Activated T-helper 17 cell treated with anti-CD3 and anti-CD28 coated beads, Interleukin-2, amount 50 U/mL, for 72 hours (primary cell): ENCODE data around the gene CHST13. TPM values are rescaled to one million over a fixed set of nuclear protein-coding genes. Genes with fewer than 3 reads are reported as not detected.

ENCODE experiments used
- ATAC-seq: fragments of 150-1000 bp; cut with Tn5 transposase; replicated peaks from 2 replicates; pipeline ENCODE4 v1.10.0; 2021; ENCODE audit warnings: mild to moderate bottlenecking, moderate library complexity
- H3K27ac Mint-ChIP-seq: one replicate; pipeline ENCODE4 v1.8.0; 2022; ENCODE audit warnings: mixed read lengths
- H3K27me3 Mint-ChIP-seq: one replicate; pipeline ENCODE4 v1.8.0; 2022; ENCODE audit warnings: mixed read lengths
- H3K36me3 Mint-ChIP-seq: one replicate; pipeline ENCODE4 v1.8.0; 2022; ENCODE audit warnings: low read depth, mild to moderate bottlenecking, mixed read lengths
- H3K4me1 Mint-ChIP-seq: one replicate; pipeline ENCODE4 v1.8.0; 2022; ENCODE audit warnings: mixed read lengths
- H3K4me3 Mint-ChIP-seq: one replicate; pipeline ENCODE4 v1.8.0; 2022; ENCODE audit warnings: mild to moderate bottlenecking, mixed read lengths
- H3K9me3 Mint-ChIP-seq: one replicate; pipeline ENCODE4 v1.8.0; 2022; ENCODE audit warnings: mixed read lengths
- total RNA-seq, 2 donors: library from RNA; stranded (reverse); gene quantifications; one replicate each; pipeline ENCODE4 v1.2.3, GENCODE V29; 2022

Gene CHST13
- total RNA-seq, 2 donors from 2014 or later = not detected

DNA sequence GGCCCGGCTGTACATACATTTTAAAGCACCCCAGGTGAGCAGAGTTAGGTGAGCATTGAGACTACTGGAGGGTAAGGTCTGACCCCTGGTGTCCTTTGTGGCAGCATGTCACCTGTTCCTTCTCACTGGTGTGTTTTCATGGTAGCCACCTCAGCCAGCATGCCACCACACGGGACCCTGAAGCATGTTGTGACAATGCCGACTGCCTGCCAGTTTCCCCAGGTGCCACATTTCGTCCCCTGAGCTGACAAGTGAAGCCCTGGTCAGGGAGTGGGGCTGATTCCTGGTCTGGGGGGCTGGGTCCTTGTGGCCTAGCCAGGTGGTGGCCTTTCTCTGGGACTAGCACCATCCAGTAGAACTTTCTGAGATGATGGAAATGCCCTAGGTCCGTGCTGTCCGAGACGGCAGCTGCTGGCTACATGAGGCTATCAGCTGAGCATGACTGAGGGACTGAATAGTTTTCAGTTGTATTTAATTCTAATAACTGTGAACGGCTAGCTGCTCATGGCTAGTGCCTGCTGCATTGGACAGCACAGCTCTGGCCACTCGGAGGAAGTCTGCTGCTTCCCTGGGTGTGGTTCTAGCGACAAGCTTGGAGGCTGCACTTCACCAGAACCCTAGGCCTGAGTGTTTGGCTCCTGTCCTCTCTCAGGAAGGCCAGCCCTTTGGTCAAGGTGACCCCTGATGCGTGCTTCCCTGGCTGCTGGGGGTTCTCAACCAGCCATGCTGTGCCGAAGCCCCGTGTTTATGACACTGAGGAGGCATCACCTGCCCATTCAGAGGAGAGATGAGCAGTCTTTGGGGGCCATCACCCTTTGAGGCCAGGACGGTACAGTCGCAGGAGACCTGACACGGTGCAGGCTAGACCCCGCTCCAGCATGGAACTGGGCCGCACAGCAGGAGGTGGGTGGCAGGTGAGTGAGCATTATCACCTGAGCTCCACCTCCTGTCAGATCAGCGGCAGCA is 30.9 kb downstream of the CHST13 start:
- ATAC-seq = no peak
- Mint-ChIP-seq H3K27ac (no peak overlapping the region), H3K27me3 (peaks cover 6% of the 10 kb centered on the region), H3K4me1 (no peaks in the 10 kb centered on the region), H3K36me3 (no peaks in the 10 kb centered on the region), H3K4me3 (no peak overlapping the region), H3K9me3 (no peaks in the 10 kb centered on the region)

- peaks cover 2% of the 10 kb centered on the region for H3K27me3 Mint-ChIP-seq
- no peaks in the 10 kb centered on the region for H3K36me3 Mint-ChIP-seq
- no peak overlapping the region for H3K4me3 Mint-ChIP-seq
- H3K9me3 Mint-ChIP-seq = no peaks in the 10 kb centered on the region
- ATAC-seq = no peak
- H3K27ac Mint-ChIP-seq = no peak overlapping the region
- no peaks in the 10 kb centered on the region for H3K4me1 Mint-ChIP-seq
These were observed 32.1 kb downstream of the CHST13 start for GRCh38 chr3:126555795-126556636.

GRCh38 chr3:126556637-126557414 is 32.9 kb downstream of the CHST13 start:
- H3K4me3 Mint-ChIP-seq = no peak overlapping the region
- ATAC-seq = no peak
- no peaks in the 10 kb centered on the region for H3K36me3 Mint-ChIP-seq
- H3K9me3 Mint-ChIP-seq = no peaks in the 10 kb centered on the region
- H3K4me1 Mint-ChIP-seq = no peaks in the 10 kb centered on the region
- no peaks in the 10 kb centered on the region for H3K27me3 Mint-ChIP-seq
- no peak overlapping the region for H3K27ac Mint-ChIP-seq

DNA sequence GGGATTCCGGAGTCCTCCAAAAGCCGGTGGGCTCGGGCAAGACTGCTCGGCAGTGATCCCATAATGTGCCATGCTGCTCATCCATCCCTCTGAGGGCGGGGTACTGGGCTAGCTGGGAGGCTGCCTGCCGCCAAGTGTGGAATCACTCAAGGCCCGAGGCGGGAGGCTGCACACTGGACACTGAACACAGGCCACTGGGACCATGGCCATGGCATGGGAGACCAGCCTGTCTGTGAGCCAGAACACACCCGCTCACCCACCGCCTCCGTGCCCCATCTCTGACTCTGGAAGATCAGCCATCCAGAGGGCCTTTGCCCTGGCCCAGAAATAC is 33.4 kb downstream of the CHST13 start:
- no peaks in the 10 kb centered on the region for H3K9me3 Mint-ChIP-seq
- H3K36me3 Mint-ChIP-seq = no peaks in the 10 kb centered on the region
- H3K4me1 Mint-ChIP-seq = no peaks in the 10 kb centered on the region
- no peak for ATAC-seq
- no peak overlapping the region for H3K27ac Mint-ChIP-seq
- no peaks in the 10 kb centered on the region for H3K27me3 Mint-ChIP-seq
- H3K4me3 Mint-ChIP-seq = no peak overlapping the region

DNA sequence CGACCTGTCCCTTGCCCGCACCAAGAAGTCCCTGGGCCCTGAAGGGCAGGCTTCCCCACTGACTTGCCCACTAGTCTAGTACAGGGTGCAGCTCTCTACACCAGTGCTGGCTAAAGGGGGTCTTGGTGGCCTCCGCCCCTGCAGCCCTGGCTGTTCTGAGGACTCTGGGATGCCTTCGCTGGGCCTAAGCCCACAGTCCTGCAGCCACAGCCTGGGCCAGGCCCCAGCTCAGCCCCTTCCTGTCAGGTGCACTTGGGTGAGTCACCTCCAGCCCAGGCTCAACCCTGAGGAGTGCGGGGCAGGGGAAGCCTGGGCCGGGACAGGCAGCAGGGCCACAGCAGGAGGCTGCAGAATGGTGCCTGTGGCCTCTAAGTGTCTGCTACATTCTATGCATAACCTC is 33.8 kb downstream of the CHST13 start:
- Mint-ChIP-seq H3K4me1 (no peaks in the 10 kb centered on the region), H3K27ac (no peak overlapping the region), H3K36me3 (no peaks in the 10 kb centered on the region), H3K27me3 (peaks cover 2% of the 10 kb centered on the region), H3K4me3 (no peak overlapping the region), H3K9me3 (no peaks in the 10 kb centered on the region)
- no peak for ATAC-seq

DNA sequence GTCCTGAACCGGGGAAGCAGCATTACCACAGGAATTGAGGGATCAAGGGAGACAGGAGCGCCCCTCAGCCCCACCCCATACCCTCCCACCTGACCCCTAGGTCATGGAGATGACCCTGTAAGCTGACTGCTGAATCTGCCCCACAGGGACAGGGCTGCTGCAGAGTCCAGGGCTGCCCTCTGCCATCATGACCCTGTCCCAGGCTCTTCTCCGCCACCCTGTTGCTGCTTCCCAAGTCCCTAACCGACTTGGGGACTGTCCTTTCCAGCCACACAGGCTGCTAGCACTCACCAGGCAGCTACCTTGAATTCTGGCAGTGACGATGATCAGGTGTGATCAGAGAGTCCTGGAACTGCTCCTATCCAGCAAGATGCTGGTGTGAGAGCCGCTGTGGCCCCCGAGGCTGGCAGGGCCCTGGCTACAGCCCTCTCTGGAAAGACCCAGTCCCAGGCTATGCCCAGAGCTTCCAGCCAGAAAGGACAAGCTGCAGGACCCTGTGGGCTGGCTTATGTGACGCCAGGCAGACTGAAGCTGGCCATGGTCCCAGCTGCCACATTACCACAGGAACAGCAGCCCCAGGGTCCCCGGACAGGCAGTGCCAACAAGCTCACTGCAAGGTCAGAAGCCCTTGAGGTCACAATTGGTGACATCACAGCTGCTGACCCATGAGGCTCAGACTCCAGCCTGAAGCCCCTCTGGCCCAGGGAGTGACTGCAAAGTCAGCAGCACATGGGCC is 34.5 kb downstream of the CHST13 start, which contains the start of gene C3orf22:
Gene C3orf22 (minus strand): TSS at position 597 of the 736 bp plus-strand sequence. CDS start 5,542 bp downstream, outside the sequence.
- H3K27me3 Mint-ChIP-seq = peaks cover 3% of the 10 kb centered on the region
- H3K36me3 Mint-ChIP-seq = no peaks in the 10 kb centered on the region
- no peak for ATAC-seq
- no peak within 1 kb of the TSS for H3K4me3 Mint-ChIP-seq
- no peaks in the 10 kb centered on the region for H3K9me3 Mint-ChIP-seq
- no peaks in the 10 kb centered on the region for H3K4me1 Mint-ChIP-seq
- H3K27ac Mint-ChIP-seq = no peak within 1 kb of the TSS

DNA sequence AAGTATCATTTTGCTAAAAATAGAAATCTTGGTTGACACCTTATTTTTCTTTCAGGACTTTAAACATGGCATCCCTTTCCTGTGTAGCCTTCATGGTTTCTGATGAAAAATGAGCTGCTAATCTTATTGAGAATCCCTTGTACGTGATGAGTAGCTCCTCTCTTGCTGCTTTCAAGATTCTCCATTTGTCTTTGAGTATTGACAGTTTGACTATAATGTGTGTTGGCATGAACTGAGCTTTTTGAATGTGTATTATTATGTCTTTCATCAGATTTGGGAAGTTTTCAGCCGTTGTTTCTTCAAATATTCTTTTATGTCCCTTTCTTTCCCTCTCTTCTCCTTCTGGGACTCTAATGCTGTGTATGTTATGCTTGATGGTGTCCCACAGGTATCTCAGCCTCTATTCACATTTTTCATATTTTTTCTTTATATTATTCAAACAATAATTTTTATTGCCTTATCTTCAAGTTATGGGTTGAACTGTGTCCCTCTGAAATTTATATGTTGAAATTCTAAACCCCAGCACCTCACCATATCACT is 38.9 kb downstream of the CHST13 start:
- Mint-ChIP-seq H3K9me3 (no peaks in the 10 kb centered on the region), H3K36me3 (no peaks in the 10 kb centered on the region), H3K4me3 (no peak overlapping the region), H3K27ac (no peak overlapping the region), H3K27me3 (peaks cover 15% of the 10 kb centered on the region), H3K4me1 (no peaks in the 10 kb centered on the region)
- no peak for ATAC-seq

- ATAC-seq = no peak
- Mint-ChIP-seq H3K27me3 (peaks cover 23% of the 10 kb centered on the region), H3K4me3 (no peak overlapping the region), H3K27ac (no peak overlapping the region), H3K4me1 (no peaks in the 10 kb centered on the region), H3K9me3 (no peaks in the 10 kb centered on the region), H3K36me3 (no peaks in the 10 kb centered on the region)
These were observed 43.9 kb downstream of the CHST13 start for GRCh38 chr3:126567696-126568438.

- peaks cover 28% of the 10 kb centered on the region for H3K27me3 Mint-ChIP-seq
- no peaks in the 10 kb centered on the region for H3K9me3 Mint-ChIP-seq
- no peak overlapping the region for H3K4me3 Mint-ChIP-seq
- no peaks in the 10 kb centered on the region for H3K4me1 Mint-ChIP-seq
- no peak overlapping the region for H3K27ac Mint-ChIP-seq
- no peaks in the 10 kb centered on the region for H3K36me3 Mint-ChIP-seq
- ATAC-seq = no peak
These were observed 44.9 kb downstream of the CHST13 start for GRCh38 chr3:126568776-126569342.

- H3K9me3 Mint-ChIP-seq = no peaks in the 10 kb centered on the region
- no peaks in the 10 kb centered on the region for H3K36me3 Mint-ChIP-seq
- no peaks in the 10 kb centered on the region for H3K4me1 Mint-ChIP-seq
- ATAC-seq = no peak
- H3K27ac Mint-ChIP-seq = no peak overlapping the region
- H3K27me3 Mint-ChIP-seq = peaks cover 33% of the 10 kb centered on the region
- no peak overlapping the region for H3K4me3 Mint-ChIP-seq
These were observed 45.5 kb downstream of the CHST13 start for GRCh38 chr3:126569390-126569975.

DNA sequence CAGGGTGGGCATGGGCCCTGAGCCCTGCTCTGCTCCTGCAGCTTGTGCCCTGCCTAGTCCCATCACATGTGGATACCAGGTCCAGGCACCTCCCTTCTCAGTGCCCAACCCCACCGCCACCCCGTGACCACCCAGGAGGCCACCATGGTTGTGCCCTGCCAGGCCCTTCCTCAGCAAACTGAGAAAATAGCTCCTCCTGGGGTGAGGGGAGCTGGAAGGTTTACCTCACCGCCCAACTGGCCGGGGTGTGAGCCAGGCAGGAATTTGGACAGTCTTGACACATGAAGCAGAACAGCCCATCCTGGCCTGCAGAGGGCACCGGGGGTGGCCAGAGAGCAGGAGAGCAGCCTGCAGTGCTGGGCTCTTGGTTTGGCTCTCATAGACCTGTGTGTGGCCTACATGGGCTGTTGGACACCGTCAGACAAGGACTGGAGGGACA is 46.2 kb downstream of the CHST13 start:
- no peak overlapping the region for H3K4me3 Mint-ChIP-seq
- no peak overlapping the region for H3K27ac Mint-ChIP-seq
- no peaks in the 10 kb centered on the region for H3K4me1 Mint-ChIP-seq
- H3K36me3 Mint-ChIP-seq = no peaks in the 10 kb centered on the region
- no peak for ATAC-seq
- peaks cover 33% of the 10 kb centered on the region for H3K27me3 Mint-ChIP-seq
- H3K9me3 Mint-ChIP-seq = no peaks in the 10 kb centered on the region

- Mint-ChIP-seq H3K4me3 (no peak overlapping the region), H3K4me1 (no peaks in the 10 kb centered on the region), H3K36me3 (no peaks in the 10 kb centered on the region), H3K27me3 (peaks cover 34% of the 10 kb centered on the region), H3K27ac (no peak overlapping the region), H3K9me3 (no peaks in the 10 kb centered on the region)
- no peak for ATAC-seq
These were observed 47.1 kb downstream of the CHST13 start for GRCh38 chr3:126571078-126571477.
